GM11168 (cell line): ENCODE data around the gene EDC3.
"Not testable (repeated sequence)": the region's sequence is repeated elsewhere in the genome, so short reads cannot be mapped to it uniquely, and the experiment has no call there.

Experiments
- in situ Hi-C: fragments of 300-500 bp; cut with MboI; formaldehyde crosslinking; loops from one replicate; pipeline ENCODE4 v1.12.0; 2022; ENCODE audit warnings: low sequenced_read_pairs; ENCODE audit not compliant: unreplicated experiment

EDC3 gene

GRCh38 chr15:74614744-74615507, 80.9 kb downstream of the EDC3 start:
- in situ Hi-C loops: no loop called here

DNA sequence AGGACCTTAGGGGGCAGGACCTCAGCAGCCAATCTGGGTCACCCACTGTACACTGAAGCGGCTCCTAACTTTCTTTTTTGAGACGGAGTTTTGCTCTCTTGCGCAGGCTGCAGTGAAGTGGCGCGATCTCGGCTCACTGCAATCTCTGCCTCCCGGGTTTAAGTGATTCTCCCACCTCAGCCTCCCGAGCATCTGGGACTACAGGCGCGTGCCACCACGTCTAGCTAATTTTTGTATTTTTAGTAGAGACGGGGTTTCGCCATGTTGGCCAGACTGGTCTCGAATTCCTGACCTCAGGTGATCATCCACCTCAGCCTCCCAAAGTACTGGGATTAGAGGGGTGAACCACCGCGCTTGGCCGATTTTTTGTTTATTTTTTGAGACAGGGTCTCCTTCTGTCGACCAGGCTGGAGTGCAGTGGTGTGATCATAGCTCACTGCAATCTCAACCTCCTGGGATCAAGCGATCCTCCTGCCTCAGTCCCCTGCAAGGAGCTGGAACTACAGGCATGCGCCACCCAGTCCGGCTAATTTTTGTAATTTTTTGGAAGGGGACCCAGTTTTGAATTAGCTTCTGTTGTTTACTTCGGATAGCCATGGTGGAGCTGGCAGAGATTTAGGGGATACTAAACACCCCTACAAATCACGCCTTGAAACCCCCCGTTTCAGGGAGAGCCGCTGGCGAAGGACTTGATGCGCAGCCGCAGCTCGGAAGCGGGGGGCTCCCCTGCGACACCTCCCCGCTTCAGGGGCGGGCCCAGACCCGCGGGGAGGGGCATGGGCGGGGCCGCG, 81.7 kb downstream of the EDC3 start:
- in situ Hi-C loops: no loop called here

- in situ Hi-C loops: no loop called here
These were observed 82.5 kb downstream of the EDC3 start for GRCh38 chr15:74613089-74613952.

DNA sequence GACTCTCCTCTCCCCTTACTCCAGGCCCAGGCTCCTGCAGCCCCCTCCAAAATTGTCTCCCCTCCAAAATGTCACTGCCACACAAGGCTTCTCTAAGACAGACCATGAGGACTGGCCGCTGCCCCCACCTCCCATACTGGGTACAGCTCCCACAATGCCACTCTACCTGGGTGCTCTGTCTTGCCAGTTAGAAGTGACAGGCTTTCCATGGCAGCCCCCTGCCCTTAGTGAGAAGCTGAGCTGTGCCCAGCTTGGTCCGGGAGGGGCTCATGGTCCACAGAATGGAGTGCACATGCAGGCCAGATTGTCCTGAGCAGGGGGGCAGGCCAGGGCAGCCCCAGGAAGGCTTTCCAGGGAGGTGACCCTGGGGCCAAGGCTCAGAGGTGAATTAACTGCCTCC, 83.1 kb downstream of the EDC3 start:
- in situ Hi-C loops: no loop called here

DNA sequence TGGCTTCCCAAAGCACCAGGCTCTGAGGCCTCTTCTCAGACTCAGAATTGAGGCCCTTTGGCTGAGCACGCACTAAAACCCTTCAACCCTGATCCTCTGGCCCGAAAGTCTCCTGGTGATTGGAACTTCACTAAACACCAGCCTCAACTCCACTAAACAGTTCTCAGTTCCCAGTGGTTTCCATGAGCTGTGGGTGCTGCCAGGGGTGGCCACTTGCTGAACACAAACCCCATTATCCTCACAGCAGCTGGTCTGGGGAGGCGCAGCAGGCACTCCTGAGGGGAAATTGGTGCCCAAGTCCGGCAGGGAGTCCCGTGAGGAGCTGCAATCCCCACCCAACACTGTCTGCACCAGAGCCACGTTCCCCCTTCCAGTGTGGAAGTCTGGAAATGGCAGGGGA, 84.0 kb downstream of the EDC3 start:
- in situ Hi-C loops: no loop called here

DNA sequence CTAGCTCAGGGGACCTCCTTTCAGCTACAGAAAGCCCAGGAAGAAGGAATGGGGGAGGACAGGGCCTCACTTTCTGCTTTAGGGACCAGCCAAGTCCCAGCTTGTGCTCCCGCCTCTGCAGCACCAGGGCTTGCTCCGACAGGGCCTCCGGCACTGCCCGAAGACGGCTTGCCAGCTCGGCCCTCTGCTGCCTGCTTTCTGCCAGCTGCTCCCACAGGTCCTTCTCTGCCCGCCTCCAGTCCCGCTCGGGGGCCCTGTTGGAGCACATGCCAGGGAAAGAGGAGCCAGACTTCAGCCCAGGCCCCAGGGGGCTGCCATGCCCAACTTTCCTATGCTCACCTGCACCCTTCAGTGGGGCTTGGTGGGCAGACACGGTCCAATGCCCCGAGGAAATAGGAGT, 84.5 kb downstream of the EDC3 start:
- in situ Hi-C loops: no loop called here

- in situ Hi-C loops: no loop called here
These were observed 85.4 kb downstream of the EDC3 start for GRCh38 chr15:74610302-74610951.

- in situ Hi-C loops: no loop called here
These were observed 85.9 kb downstream of the EDC3 start for GRCh38 chr15:74609938-74610301.

- in situ Hi-C loops: no loop called here
These were observed 87.0 kb downstream of the EDC3 start for GRCh38 chr15:74608786-74609185.

DNA sequence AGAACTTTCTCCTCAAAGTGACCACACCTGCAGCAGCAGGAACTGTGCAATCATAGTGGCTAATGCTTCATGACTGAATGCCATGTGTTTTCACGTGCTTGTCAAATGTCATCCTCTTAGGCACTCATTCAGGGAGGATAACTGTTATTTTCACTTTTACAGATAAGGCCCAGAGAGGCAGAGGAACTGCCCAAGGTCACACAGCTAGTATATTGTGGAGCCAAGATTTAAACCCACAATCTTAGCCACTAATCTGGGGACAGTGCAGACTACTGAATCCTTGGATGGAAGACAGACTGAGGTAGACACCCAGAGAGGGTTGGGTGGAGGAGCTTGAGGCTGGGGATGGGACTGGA, 90.1 kb downstream of the EDC3 start:
- in situ Hi-C loops: no loop called here

GRCh38 chr15:74604983-74605794, 90.6 kb downstream of the EDC3 start:
- in situ Hi-C loops: no loop called here

DNA sequence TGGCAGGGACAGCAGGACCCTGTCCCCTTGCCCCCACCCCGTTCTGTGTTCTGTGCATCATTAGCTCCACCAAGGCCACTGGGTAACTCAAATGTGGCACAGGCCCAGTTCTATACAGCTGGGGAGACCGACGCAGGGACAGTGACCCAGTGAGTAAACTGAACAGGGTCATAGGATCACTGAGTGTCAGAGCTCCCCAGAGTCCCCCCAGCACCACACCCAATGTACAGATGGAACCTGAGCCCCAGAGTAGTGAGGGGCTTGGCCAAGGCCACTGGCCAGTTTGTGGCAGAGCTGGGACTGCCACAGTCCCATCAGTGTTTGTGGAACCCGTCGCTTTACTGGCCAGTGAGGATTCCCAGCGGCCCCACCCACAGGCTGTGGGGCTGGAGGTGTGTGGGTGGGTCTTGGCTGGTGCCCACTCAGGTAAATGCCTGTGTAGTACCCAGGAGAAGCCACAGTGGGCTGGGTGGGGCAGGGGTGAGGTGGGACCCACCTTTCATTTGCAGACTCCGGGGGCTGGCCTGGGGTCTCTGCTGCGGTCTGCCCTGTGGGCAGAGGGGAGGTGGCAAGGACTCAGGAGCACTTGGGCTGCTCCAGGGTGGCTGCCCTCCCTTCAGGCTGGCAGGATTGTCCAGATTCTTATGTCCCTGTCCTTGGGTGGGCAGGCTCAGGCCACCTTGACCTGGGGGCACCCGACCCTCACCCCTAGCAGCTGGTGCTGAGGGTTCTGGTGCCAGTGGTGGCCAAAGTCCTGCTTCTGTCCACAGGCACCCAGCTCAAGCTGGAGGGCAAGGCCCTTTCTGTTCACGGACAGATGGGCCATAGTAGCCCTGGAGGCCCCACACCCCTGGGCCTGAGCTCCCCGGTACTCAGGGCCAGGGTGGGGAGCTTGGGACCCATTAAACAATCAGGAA, 91.8 kb downstream of the EDC3 start:
- in situ Hi-C loops: no loop called here

GRCh38 chr15:74603026-74603788, 92.6 kb downstream of the EDC3 start:
- in situ Hi-C loops: no loop called here

- in situ Hi-C loops: no loop called here
These were observed 96.7 kb downstream of the EDC3 start for GRCh38 chr15:74599156-74599555.

DNA sequence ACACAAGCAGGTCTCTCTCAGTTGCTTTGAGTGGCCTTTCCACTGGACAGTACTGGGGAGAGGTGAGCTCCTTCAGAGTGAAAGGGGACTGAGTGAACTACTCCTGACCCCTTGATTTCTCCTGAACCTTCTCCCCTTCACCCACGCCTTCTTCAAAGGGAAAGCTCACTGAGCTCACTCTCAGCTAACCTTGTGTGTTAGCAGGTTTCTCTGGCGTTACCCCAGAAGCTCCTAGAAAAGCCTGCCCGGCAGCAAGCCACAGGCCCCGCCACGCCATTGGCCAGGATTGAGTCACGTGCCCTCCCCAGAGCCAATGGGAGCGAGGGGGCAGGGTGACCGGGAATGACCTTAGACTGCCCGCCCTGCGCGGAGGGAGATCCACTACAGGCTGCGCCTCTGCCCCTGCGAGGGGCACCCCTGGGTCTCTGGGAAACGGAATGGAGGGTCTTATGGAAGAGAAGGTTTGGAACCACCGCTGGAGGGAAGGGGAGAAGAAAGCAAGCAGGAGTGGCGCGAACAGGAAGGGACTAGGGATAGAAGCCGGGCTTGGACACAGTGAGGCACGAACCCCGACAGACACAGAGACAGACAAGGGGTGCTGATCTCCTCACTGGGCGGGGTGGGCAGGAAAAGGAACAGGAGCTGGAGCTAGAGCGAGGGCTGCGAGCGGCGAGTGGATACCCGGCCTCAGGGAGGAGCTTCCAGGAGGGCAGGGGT, 97.5 kb downstream of the EDC3 start:
- in situ Hi-C loops: no loop called here

GRCh38 chr15:74597146-74597705, 98.6 kb downstream of the EDC3 start:
- in situ Hi-C loops: not testable (repeated sequence)

GRCh38 chr15:74596736-74597135, 99.1 kb downstream of the EDC3 start:
- in situ Hi-C loops: not testable (repeated sequence)
